Choroid plexus epithelial cell (primary cell): ENCODE results near the gene CFAP74.

Source experiments
- DNase-seq: peaks from one replicate; pipeline ENCODE4 v3.0.0-alpha.2; 2010; ENCODE audit warnings: low read depth
- H3K4me3 ChIP-seq: 2 replicates; pipeline ENCODE4 v1.5.1; 2011; ENCODE audit warnings: low read depth, mild to moderate bottlenecking, control low read depth, low read length, moderate library complexity
- TF ChIP-seq, protein P1 (sequence below): conservative IDR thresholded peaks from 2 replicates; pipeline ENCODE4 v1.5.1; 2011; ENCODE audit warnings: low read depth, mild to moderate bottlenecking, control low read depth, inconsistent platforms, low read length, moderate library complexity

The CFAP74 gene

DNA sequence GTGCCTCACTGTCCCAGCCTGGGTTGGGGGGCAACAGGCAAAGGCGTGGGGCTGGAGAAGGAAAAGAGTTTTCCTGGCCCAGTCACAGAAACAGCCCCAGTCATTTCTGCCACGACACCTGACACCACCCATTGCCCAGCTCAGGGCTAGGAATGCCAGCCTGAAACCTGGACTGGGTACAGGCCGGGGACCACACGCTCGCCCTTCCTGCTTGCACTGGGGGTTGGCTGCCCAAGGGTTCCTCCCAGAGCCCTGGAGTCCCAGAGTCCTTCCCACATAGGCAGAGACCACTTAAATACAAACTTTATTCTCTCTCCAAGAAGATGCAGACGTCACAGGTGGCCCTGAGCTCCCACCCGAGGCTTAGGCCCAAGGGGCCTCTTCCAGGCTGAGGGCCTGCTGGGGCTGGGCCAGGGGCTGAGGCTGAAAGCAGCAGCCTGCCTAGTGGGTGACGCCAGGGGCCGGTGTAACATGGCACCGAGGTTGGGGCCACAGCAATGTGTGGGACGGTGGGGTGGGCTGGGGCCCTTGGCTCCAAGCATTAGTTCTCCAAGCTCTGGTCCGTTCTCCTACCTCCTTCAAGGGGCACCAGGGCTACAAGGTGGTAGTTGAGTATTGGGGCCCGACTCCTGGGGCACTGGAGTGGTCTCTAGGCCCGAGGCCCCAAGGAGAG is 86.1 kb downstream of the CFAP74 start:
- no peak for DNase-seq
- H3K4me3 ChIP-seq, result no peak overlapping the region
- TF ChIP-seq, protein P1, sequence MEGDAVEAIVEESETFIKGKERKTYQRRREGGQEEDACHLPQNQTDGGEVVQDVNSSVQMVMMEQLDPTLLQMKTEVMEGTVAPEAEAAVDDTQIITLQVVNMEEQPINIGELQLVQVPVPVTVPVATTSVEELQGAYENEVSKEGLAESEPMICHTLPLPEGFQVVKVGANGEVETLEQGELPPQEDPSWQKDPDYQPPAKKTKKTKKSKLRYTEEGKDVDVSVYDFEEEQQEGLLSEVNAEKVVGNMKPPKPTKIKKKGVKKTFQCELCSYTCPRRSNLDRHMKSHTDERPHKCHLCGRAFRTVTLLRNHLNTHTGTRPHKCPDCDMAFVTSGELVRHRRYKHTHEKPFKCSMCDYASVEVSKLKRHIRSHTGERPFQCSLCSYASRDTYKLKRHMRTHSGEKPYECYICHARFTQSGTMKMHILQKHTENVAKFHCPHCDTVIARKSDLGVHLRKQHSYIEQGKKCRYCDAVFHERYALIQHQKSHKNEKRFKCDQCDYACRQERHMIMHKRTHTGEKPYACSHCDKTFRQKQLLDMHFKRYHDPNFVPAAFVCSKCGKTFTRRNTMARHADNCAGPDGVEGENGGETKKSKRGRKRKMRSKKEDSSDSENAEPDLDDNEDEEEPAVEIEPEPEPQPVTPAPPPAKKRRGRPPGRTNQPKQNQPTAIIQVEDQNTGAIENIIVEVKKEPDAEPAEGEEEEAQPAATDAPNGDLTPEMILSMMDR, result no peak

DNA sequence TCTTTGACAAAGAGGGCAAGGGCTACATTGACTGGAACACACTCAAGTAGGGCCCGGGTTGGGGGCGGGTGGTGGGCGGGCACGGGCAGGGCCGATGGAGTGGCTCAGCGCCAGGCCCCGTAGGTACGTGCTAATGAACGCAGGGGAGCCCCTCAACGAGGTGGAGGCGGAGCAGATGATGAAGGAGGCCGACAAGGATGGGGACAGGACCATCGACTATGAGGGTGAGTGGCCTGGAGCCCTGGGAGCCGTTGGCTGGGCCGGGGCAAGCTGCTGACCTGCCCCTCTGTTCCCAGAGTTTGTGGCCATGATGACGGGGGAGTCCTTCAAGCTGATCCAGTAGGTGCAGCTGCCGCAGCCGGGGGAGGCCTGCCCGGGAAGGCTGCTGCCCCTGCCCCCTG is 86.7 kb downstream of the CFAP74 start:
- no peak overlapping the region for H3K4me3 ChIP-seq
- DNase-seq, result no peak
- TF ChIP-seq, protein P1, result no peak

DNA sequence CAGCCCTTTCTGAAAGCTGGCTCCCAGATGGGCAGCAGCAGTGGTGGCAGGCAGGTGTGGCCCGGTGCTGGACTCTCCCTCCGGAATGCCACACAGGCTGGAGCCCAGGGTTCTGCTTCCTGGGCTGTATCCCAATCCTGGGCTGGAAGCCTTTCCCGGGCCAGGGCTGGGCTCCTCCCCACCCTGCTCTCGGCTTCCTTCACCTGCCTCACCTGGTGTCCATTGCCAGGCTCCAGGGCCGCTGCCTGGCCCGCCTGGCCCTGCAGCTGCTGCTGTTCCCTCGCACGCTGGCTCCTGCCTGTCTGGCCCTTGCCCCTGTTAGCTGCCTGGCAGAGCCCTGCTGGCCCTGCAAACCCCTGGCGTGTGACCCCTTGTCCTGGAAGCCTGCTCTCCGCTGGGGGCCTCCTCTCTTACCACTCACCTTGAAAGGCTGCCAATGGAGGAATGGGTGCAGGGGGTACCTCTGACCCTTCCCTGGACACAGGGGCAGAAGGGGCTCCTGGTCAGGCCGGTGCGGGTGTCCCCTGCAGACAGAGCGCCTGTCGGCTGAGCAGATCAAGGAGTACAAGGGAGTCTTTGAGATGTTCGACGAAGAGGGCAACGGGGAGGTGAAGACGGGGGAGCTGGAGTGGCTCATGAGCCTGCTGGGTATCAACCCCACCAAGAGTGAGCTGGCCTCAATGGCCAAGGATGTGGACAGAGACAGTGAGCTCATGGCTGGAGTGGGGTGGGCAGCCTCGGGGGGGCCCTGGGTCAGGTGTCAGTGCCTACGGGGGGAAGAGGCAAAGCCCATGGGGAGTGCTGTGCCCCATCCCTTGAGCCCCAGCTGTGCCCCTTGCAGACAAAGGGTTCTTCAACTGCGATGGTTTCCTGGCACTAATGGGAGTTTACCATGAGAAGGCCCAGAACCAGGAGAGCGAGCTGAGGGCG is 87.4 kb downstream of the CFAP74 start:
- TF ChIP-seq, protein P1, result no peak
- DNase-seq, result no peak
- no peak overlapping the region for H3K4me3 ChIP-seq

DNA sequence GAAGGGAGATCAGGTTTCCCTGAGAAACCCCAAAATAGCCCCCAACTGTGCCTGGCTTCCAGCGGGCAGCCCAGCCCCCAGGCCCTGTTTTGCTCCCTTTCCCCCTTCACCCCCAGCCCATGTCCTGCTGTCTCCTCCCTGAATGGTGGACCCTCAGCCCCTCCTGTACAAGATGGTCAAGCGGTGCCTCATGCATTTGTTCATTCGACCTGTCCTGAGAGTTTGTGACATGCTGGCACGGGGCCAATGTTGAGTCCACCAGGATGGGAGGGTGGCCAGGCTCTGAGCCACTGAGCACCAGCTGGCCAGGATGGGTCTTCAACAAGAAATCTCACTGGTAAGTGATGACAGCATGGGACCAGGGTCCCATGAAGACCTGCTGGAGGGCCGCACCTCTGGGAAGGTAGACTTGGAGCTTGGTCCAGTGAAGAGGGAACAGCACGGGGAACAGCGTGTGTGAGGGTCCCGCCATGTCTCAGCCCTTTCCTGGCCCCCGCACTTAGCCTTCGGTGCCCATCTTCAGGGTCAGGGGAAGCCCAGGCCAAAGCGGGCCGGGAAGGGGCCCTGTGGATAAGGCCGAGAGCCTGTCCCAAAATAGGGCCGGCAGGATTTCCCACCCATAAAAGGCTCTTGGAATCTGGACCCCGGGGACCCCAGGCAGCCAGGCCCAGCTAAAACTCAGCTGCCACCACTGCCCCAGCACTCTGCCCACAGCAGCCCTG is 88.5 kb downstream of the CFAP74 start, which contains the start of gene CALML6:
CALML6 (plus strand) TSS at position 290 of the 722 bp plus-strand sequence; CDS start at position 311, 21 bp downstream.
- TF ChIP-seq, protein P1, result no peak
- DNase-seq, result no peak

DNA sequence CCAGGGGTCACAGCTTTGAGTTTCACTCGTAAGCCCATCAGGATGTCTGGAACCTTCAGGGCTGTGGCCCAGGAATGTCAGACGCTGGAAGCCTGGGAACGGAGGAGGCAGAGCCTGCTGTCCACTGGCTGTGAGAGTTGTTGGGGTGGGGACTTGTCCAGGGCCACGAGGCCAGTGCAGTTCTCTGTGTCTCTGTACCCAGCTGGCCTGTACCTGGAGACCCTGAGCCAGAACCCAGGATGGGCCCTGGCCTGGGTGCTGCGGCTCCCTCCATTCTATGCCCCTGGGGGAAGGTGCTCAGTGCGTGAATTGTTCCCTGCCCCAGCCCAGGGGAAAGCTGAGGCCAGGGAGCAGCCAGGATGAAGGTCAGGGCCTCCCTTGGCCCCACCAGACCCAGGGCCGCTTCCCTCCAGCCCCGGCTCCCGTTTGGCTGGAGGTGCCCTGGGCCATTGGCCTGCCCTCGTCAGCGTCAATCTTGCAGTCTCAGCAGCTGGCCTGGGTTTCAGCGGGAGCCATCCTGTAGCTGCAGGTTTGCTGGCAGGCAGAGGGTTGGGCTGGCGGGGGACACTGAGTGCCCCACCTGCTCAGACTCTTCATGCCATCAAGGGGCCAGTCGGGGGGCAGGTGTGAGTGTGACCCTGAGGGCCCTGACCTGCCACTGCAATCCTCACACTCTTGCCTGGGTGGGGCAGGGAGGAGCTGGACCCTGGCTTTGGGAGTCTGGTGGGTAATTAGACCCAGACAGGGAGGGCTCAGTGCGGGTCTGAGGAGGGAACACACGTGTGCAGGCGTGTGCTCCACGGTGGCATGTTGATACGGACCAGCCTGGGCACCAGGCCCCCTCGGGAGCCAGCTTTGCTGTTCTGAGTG is 89.2 kb downstream of the CFAP74 start:
- TF ChIP-seq, protein P1, result no peak
- H3K4me3 ChIP-seq, result no peak overlapping the region
- no peak for DNase-seq

More for the DNA sequence above, 88.5 kb downstream of the CFAP74 start, which contains the start of gene CALML6:
- no peak within 1 kb of the TSS for H3K4me3 ChIP-seq
